A673 (cell line): ENCODE results near the gene TFIP11. TPM values are rescaled to one million over a fixed set of nuclear protein-coding genes. Genes with fewer than 3 reads are reported as not detected.
A peak's percentile ranks its signal among the peaks of the same experiment; 100 is the strongest.

Source experiments
- BruUV-seq: library from RNA; stranded (reverse); fragments of 400-500 nt; replicated peaks from 2 replicates; lab custom pipeline; 2021; lab: Mats Ljungman, UMichigan
- CTCF ChIA-PET: fragments of 300-600 bp; sonication (Branson Sonifier 250); formaldehyde crosslinking; loops from one replicate; lab custom pipeline; 2022; ENCODE audit warnings: antibody characterized with exemption; lab: Charles Lee
- POLR2A ChIA-PET: fragments of 300-600 bp; sonication (Branson Sonifier 250); formaldehyde crosslinking; loops from one replicate; lab custom pipeline; 2022; ENCODE audit warnings: antibody characterized with exemption; ENCODE audit not compliant: low non-redundant PET; lab: Charles Lee
- DNase-seq: peaks from one replicate; pipeline ENCODE4 v3.0.0-alpha.2; 2015; ENCODE audit warnings: low spot score
- H3K27ac ChIP-seq: fragments of 200-600 bp; sonication (generic); 2 replicates; pipeline ENCODE4 v1.5.1; 2016; ENCODE audit warnings: mixed run types, low read depth, mild to moderate bottlenecking, mixed read lengths, antibody characterized with exemption, low read length; ENCODE audit not compliant: poor library complexity, severe bottlenecking
- H3K27me3 ChIP-seq: fragments of 200-600 bp; sonication (generic); replicated peaks from 2 replicates; pipeline ENCODE4 v1.6.1; 2017; ENCODE audit warnings: mixed run types, low read depth, mild to moderate bottlenecking, mixed read lengths, antibody characterized with exemption, low read length; ENCODE audit not compliant: insufficient read depth, poor library complexity
- H3K36me3 ChIP-seq: fragments of 200-600 bp; sonication (generic); 2 replicates; pipeline ENCODE4 v1.6.1; 2016; ENCODE audit warnings: mixed run types, mild to moderate bottlenecking, mixed read lengths, antibody characterized with exemption, low read length; ENCODE audit not compliant: insufficient read depth, poor library complexity, severe bottlenecking
- H3K4me1 ChIP-seq: fragments of 200-600 bp; sonication (generic); 2 replicates; pipeline ENCODE4 v1.6.1; 2017; ENCODE audit warnings: mixed run types, mild to moderate bottlenecking, mixed read lengths, antibody characterized with exemption, low read length; ENCODE audit not compliant: insufficient read depth, poor library complexity, severe bottlenecking
- H3K4me3 ChIP-seq: fragments of 200-600 bp; sonication (generic); 2 replicates; pipeline ENCODE4 v1.5.1; 2016; ENCODE audit warnings: low read depth, mixed run types, mild to moderate bottlenecking, mixed read lengths, low read length; ENCODE audit not compliant: poor library complexity, severe bottlenecking
- H3K9me3 ChIP-seq: fragments of 200-600 bp; sonication (generic); 2 replicates; pipeline ENCODE4 v1.6.1; 2016; ENCODE audit warnings: mixed run types, low read depth, mild to moderate bottlenecking, mixed read lengths, antibody characterized with exemption, low read length; ENCODE audit not compliant: poor library complexity, severe bottlenecking
- EZH2 ChIP-seq: fragments of 200-600 bp; sonication (generic); IDR thresholded peaks from 2 replicates; pipeline ENCODE4 v1.6.1; 2017; ENCODE audit warnings: borderline replicate concordance, low read depth, mild to moderate bottlenecking, mixed read lengths, antibody characterized with exemption, low read length; ENCODE audit not compliant: poor library complexity, severe bottlenecking
- intact Hi-C: fragments of 100-400 bp; cut with micrococcal nuclease; formaldehyde crosslinking; loops from one replicate; pipeline ENCODE4 v1.10.0; 2022; ENCODE audit not compliant: unreplicated experiment
- total RNA-seq: library from RNA; stranded (reverse); gene quantifications from 2 replicates; pipeline ENCODE4 v1.2.3, GENCODE V29; 2021
- TF ChIP-seq, protein P1 (sequence below): fragments of 300-800, 200-600 bp; sonication (generic); conservative IDR thresholded peaks from 2 replicates; pipeline ENCODE4 v1.5.1; 2017; ENCODE audit warnings: low read depth, mild to moderate bottlenecking, antibody characterized with exemption, low read length, moderate library complexity, mixed read lengths

The TFIP11 gene
- total RNA-seq, 1 experiment from 2014 or later: 46.4 TPM

DNA sequence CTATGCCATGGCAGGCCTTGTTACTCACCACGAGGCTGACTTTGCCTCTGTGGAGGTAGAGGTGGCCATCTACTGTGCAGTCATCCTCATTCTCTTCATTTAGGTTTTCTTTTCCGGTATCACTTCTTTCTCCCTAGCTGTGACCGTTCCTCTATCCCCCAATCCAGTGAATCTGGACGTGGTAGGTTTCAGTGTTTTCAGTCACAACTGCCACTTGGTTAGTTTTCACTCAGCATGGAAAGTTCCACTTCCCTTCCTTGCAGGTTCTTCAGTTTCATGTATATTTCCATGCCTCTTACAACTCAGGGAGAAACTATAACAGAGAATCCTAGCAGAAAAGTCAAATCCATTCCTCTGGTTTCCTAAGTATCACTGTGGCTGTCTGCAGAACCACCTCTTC, 30.6 kb downstream of the TFIP11 start:
- no TSS peak for BruUV-seq
- H3K9me3 ChIP-seq: no peaks in the 10 kb centered on the region
- no peak for TF ChIP-seq EZH2
- TF ChIP-seq, protein P1, sequence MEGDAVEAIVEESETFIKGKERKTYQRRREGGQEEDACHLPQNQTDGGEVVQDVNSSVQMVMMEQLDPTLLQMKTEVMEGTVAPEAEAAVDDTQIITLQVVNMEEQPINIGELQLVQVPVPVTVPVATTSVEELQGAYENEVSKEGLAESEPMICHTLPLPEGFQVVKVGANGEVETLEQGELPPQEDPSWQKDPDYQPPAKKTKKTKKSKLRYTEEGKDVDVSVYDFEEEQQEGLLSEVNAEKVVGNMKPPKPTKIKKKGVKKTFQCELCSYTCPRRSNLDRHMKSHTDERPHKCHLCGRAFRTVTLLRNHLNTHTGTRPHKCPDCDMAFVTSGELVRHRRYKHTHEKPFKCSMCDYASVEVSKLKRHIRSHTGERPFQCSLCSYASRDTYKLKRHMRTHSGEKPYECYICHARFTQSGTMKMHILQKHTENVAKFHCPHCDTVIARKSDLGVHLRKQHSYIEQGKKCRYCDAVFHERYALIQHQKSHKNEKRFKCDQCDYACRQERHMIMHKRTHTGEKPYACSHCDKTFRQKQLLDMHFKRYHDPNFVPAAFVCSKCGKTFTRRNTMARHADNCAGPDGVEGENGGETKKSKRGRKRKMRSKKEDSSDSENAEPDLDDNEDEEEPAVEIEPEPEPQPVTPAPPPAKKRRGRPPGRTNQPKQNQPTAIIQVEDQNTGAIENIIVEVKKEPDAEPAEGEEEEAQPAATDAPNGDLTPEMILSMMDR: no peak
- H3K4me3 ChIP-seq: no peak overlapping the region
- no peak for DNase-seq
- POLR2A ChIA-PET: no interaction called here
- peaks cover 14% of the 10 kb centered on the region for H3K36me3 ChIP-seq
- H3K27ac ChIP-seq: peak overlapping the region; percentile 33
- intact Hi-C loops: no loop called here
- CTCF ChIA-PET: no interaction called here
- H3K27me3 ChIP-seq: no peaks in the 10 kb centered on the region
- H3K4me1 ChIP-seq: peaks cover 39% of the 10 kb centered on the region

DNA sequence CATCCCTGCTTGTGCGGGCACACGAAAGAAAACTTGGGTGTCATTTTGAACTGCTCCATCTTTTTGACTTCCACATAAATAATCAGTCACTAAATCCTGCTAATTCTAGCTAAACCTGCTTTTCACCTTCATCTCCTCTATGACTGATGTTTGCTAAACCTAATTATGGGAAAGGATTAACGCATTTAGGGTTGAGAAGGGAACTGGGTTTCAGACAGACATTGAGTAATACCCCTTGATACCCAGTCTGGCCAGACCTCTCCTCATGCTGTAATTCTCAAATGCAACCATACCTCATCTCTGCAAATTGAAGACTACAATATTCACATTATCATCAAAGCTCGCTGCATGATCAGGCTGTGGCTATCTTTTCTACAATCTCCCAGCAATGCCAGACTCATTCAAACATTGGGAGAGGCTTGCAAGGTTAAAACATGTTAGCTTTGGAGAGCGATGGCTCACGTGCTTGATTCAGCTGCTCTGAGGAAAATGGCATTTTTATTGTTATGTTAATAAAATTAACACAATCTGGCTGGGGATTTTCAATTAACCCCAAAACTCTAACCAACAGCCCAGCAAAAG, 31.1 kb downstream of the TFIP11 start:
- H3K9me3 ChIP-seq: no peaks in the 10 kb centered on the region
- H3K4me3 ChIP-seq: peak overlapping the region; percentile 33
- no peak for TF ChIP-seq EZH2
- TF ChIP-seq, protein P1: no peak
- intact Hi-C loops: no loop called here
- no TSS peak for BruUV-seq
- ChIA-PET POLR2A (no interaction called here), CTCF (no interaction called here)
- no peak for DNase-seq
- H3K27me3 ChIP-seq: no peaks in the 10 kb centered on the region
- peaks cover 39% of the 10 kb centered on the region for H3K4me1 ChIP-seq
- H3K27ac ChIP-seq: peak overlapping the region; percentile 33
- peaks cover 19% of the 10 kb centered on the region for H3K36me3 ChIP-seq

DNA sequence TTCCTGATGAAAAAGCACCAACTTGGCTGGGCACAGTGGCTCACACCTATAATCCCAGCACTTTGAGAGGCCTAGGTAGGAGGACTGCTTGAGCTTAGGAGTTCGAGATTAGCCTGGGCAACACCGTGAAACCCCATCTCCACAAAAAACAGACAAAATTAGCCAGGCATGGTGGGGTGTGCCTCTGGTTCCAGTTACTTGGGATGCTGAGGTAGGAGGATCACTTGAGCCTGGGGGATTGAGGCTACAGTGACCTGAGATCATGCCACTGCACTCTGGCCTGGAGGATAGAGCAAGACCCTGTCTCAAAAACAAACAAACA, 31.7 kb downstream of the TFIP11 start:
- no peak for DNase-seq
- ChIA-PET POLR2A (no interaction called here), CTCF (no interaction called here)
- BruUV-seq: no TSS peak
- Histone ChIP-seq H3K36me3 (peaks cover 26% of the 10 kb centered on the region), H3K27me3 (no peaks in the 10 kb centered on the region), H3K4me1 (peaks cover 39% of the 10 kb centered on the region), H3K9me3 (no peaks in the 10 kb centered on the region), H3K27ac (no peak overlapping the region), H3K4me3 (peak overlapping the region; percentile 33)
- intact Hi-C loops: no loop called here
- TF ChIP-seq, protein P1: no peak
- no peak for TF ChIP-seq EZH2
